ENCODE measurements around the gene AFF3. TPM values are rescaled to one million over a fixed set of nuclear protein-coding genes. Genes with fewer than 3 reads are reported as not detected.

Gene AFF3
- total and polyA plus RNA-seq, 2 experiments from 2014 or later: 7.3 to 7.8 TPM

- H2AFZ ChIP-seq: no peak overlapping the region
- no peaks in the 10 kb centered on the region for H3K4me1 ChIP-seq (ENCODE audit: insufficient read depth)
- H3K9me2 ChIP-seq (replicated peaks; ENCODE audit: insufficient read depth): no peaks in the 10 kb centered on the region
- 86% methylated on average over 3 of the region's 3 CpGs for WGBS (ENCODE audit: low lambda C conversion rate, missing lambda C conversion rate)
- no peak overlapping the region for H3K27ac ChIP-seq
- H3K9me3 ChIP-seq (ENCODE audit: low read depth): no peaks in the 10 kb centered on the region
- no peak overlapping the region for H3K4me2 ChIP-seq
- H3K4me3 ChIP-seq: no peak overlapping the region
- no peak for DNase-seq (ENCODE audit: low spot score)
- TF ChIP-seq, protein P1, sequence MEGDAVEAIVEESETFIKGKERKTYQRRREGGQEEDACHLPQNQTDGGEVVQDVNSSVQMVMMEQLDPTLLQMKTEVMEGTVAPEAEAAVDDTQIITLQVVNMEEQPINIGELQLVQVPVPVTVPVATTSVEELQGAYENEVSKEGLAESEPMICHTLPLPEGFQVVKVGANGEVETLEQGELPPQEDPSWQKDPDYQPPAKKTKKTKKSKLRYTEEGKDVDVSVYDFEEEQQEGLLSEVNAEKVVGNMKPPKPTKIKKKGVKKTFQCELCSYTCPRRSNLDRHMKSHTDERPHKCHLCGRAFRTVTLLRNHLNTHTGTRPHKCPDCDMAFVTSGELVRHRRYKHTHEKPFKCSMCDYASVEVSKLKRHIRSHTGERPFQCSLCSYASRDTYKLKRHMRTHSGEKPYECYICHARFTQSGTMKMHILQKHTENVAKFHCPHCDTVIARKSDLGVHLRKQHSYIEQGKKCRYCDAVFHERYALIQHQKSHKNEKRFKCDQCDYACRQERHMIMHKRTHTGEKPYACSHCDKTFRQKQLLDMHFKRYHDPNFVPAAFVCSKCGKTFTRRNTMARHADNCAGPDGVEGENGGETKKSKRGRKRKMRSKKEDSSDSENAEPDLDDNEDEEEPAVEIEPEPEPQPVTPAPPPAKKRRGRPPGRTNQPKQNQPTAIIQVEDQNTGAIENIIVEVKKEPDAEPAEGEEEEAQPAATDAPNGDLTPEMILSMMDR (IDR thresholded peaks at IDR 0.05; ENCODE audit: poor library complexity): no peak
- TF ChIP-seq EZH2 (IDR thresholded peaks at IDR 0.05; ENCODE audit: borderline replicate concordance) (no peak), EZH2phosphoT487 (IDR thresholded peaks at IDR 0.05; ENCODE audit: low read depth, severe bottlenecking, unreplicated experiment) (no peak)
- H3K36me3 ChIP-seq (replicated peaks; ENCODE audit: insufficient read depth, low read depth): no peaks in the 10 kb centered on the region
- H4K20me1 ChIP-seq (ENCODE audit: insufficient read depth, poor library complexity, severe bottlenecking): no peaks in the 10 kb centered on the region
- no peaks in the 10 kb centered on the region for H3K79me2 ChIP-seq
- no peaks in the 10 kb centered on the region for H3K27me3 ChIP-seq
Observed at GRCh38 chr2:99689145-99689742, 453.1 kb downstream of the AFF3 start.

DNA sequence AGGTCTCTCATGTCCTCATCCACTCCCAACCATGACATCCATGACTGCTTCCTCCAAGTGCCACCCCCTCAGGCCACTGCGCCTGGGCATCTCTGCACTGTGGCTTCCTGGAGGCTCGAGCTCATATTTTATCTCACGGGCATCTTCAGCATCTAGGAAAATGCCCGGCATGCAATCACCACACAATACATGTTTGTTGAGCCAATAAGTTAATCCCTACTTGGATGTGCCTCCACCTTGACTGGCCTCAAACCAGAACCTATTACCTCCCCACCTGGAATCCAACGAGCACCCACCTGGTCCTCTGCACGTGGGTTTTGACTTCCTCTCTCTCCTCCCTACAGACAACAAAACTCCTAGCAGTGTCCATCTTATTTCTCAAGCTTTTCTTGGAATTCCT lies 453.7 kb downstream of the AFF3 start:
- H3K9me3 ChIP-seq (ENCODE audit: low read depth): no peaks in the 10 kb centered on the region
- H2AFZ ChIP-seq: no peak overlapping the region
- H3K27me3 ChIP-seq: no peaks in the 10 kb centered on the region
- no peak for DNase-seq (ENCODE audit: low spot score)
- H3K79me2 ChIP-seq: no peaks in the 10 kb centered on the region
- no peak overlapping the region for H3K4me2 ChIP-seq
- no peak for TF ChIP-seq EZH2phosphoT487 (IDR thresholded peaks at IDR 0.05; ENCODE audit: low read depth, severe bottlenecking, unreplicated experiment)
- TF ChIP-seq EZH2 (IDR thresholded peaks at IDR 0.05; ENCODE audit: borderline replicate concordance): no peak
- TF ChIP-seq, protein P1 (IDR thresholded peaks at IDR 0.05; ENCODE audit: poor library complexity): no peak
- H3K4me1 ChIP-seq (ENCODE audit: insufficient read depth): no peaks in the 10 kb centered on the region
- H3K4me3 ChIP-seq: no peak overlapping the region
- H3K27ac ChIP-seq: no peak overlapping the region
- no peaks in the 10 kb centered on the region for H3K9me2 ChIP-seq (replicated peaks; ENCODE audit: insufficient read depth)
- H4K20me1 ChIP-seq (ENCODE audit: insufficient read depth, poor library complexity, severe bottlenecking): no peaks in the 10 kb centered on the region
- H3K36me3 ChIP-seq (replicated peaks; ENCODE audit: insufficient read depth, low read depth): no peaks in the 10 kb centered on the region
- 85% methylated on average over 6 of the region's 6 CpGs for WGBS (ENCODE audit: low lambda C conversion rate, missing lambda C conversion rate)

GRCh38 chr2:99682275-99683060 lies 459.9 kb downstream of the AFF3 start:
- 80% methylated on average over 6 of the region's 6 CpGs for WGBS (ENCODE audit: low lambda C conversion rate, missing lambda C conversion rate)
- Histone ChIP-seq H2AFZ (no peak overlapping the region), H3K9me2 (replicated peaks; ENCODE audit: insufficient read depth) (no peaks in the 10 kb centered on the region), H3K79me2 (no peaks in the 10 kb centered on the region), H3K4me2 (no peak overlapping the region), H3K27me3 (no peaks in the 10 kb centered on the region), H3K36me3 (replicated peaks; ENCODE audit: insufficient read depth, low read depth) (no peaks in the 10 kb centered on the region), H4K20me1 (ENCODE audit: insufficient read depth, poor library complexity, severe bottlenecking) (no peaks in the 10 kb centered on the region), H3K4me3 (no peak overlapping the region), H3K9me3 (ENCODE audit: low read depth) (no peaks in the 10 kb centered on the region), H3K4me1 (ENCODE audit: insufficient read depth) (no peaks in the 10 kb centered on the region), H3K27ac (no peak overlapping the region)
- no peak for DNase-seq (ENCODE audit: low spot score)
- TF ChIP-seq EZH2phosphoT487 (IDR thresholded peaks at IDR 0.05; ENCODE audit: low read depth, severe bottlenecking, unreplicated experiment): no peak

GRCh38 chr2:99680946-99681345 lies 461.4 kb downstream of the AFF3 start:
- no peaks in the 10 kb centered on the region for H3K27me3 ChIP-seq
- H3K36me3 ChIP-seq (replicated peaks; ENCODE audit: insufficient read depth, low read depth): no peaks in the 10 kb centered on the region
- H3K4me3 ChIP-seq: no peak overlapping the region
- H3K4me1 ChIP-seq (ENCODE audit: insufficient read depth): no peaks in the 10 kb centered on the region
- no peaks in the 10 kb centered on the region for H4K20me1 ChIP-seq (ENCODE audit: insufficient read depth, poor library complexity, severe bottlenecking)
- H3K79me2 ChIP-seq: no peaks in the 10 kb centered on the region
- no peak overlapping the region for H2AFZ ChIP-seq
- no peak overlapping the region for H3K27ac ChIP-seq
- no peaks in the 10 kb centered on the region for H3K9me2 ChIP-seq (replicated peaks; ENCODE audit: insufficient read depth)
- 90% methylated on average over 1 of the region's 1 CpG for WGBS (ENCODE audit: low lambda C conversion rate, missing lambda C conversion rate)
- H3K4me2 ChIP-seq: no peak overlapping the region
- no peak for DNase-seq (ENCODE audit: low spot score)
- TF ChIP-seq EZH2 (IDR thresholded peaks at IDR 0.05; ENCODE audit: borderline replicate concordance) (no peak), EZH2phosphoT487 (IDR thresholded peaks at IDR 0.05; ENCODE audit: low read depth, severe bottlenecking, unreplicated experiment) (no peak)
- TF ChIP-seq, protein P1 (IDR thresholded peaks at IDR 0.05; ENCODE audit: poor library complexity): no peak
- H3K9me3 ChIP-seq (ENCODE audit: low read depth): no peaks in the 10 kb centered on the region

All from hepatocyte (in vitro differentiated cells).